Stimulated activated CD8-positive, alpha-beta memory T cell treated with anti-CD3 and anti-CD28 coated beads, Interleukin-4, amount 100 ng/mL, for 1 hour (primary cell): ENCODE data around the gene PGAM5.
"Not testable (repeated sequence)": the region's sequence is repeated elsewhere in the genome, so short reads cannot be mapped to it uniquely, and the experiment has no call there.

ENCODE experiments used
- DNase-seq, 2 donors: peaks; one replicate each; pipeline ENCODE4 v3.0.0-alpha.2; 2020; ENCODE audit warnings: low read depth in 2 of 2, low spot score in 1 of 2

PGAM5 gene

GRCh38 chr12:132741620-132742019, 31.0 kb downstream of the PGAM5 start:
- DNase-seq, result no peak

DNA sequence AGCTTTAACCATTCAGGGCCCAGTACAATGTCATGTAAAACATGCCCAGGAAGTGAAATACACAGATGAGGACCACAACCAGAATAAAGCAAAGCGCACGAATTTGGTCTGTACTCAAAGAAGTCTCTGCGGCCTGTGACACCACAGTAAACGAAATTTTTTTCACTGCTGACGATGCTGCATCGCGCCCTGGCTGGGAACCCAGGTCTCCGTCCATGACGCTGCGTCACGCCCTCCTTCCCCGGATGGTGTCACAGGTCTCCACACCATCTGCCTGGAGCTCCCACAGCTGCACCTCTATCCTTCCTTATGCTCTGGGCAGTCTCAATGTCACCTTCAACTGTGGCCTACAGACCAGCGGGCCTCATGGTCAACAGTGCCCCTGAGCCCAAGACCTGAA, 33.2 kb downstream of the PGAM5 start:
- DNase-seq, result no peak

DNA sequence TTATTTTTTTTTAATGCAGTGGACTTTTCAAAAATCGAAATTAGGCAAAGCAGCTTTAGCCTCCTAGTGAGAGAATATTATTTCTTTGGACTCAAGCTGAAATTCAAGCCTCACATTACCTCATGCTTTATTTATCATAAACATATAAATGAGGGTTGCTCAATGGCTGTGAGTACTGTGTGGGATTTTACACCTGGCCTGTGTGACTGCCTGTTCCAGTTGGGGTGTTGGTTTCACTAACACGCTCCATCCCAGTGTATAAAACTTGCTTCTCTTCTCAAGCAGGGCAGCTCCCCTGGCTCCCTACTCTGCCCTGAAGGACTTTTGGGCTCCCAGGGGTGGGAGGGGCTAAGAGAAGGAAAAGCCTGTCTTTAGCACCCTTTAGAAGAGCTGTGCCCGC, 36.0 kb downstream of the PGAM5 start:
- no peak for DNase-seq

GRCh38 chr12:132747395-132747794, 36.8 kb downstream of the PGAM5 start:
- no peak for DNase-seq

DNA sequence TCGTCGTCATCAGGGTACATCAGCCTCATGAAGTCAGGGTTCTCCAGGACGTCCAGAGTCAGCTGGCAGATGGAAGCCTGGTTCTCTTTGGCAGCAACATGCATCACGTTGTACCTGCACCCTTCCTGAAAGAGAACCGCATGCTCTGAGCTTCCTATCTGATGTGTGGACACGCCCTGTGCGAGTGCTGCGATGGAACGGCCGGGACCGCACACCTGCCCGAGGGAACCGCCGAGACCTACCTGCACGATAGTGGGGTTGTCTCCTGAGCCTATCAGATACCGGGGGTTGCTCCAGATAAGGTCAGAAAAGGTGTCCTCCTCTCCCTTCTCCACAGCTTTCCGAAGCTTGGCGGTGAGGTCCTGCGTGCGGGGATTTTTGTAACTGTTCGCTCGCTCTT, 37.3 kb downstream of the PGAM5 start:
- DNase-seq, result no peak

DNA sequence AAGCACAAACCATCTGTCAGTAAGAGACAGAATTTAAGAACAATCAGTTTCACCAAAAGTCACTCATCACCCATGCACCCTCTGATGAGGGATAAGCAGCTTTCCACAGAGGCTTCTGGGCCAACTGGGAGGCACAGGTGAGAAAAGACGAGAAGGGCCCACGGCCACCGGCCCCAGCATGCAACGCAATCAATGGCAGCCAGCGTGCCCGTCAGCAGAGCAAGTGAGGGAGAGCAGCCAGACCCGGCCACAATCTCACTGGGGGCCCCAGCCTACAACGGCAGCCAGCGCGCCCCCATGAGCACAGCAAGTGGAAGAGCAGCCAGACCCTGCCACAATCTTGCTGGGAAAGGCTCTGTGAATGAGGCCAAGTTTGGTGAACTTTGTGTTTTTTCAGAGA, 37.7 kb downstream of the PGAM5 start:
- DNase-seq, result no peak

- DNase-seq, result not testable (repeated sequence)
Observed at GRCh38 chr12:132753670-132754069, 43.0 kb downstream of the PGAM5 start.

- no peak for DNase-seq
Observed at GRCh38 chr12:132754160-132754932, 43.7 kb downstream of the PGAM5 start.

DNA sequence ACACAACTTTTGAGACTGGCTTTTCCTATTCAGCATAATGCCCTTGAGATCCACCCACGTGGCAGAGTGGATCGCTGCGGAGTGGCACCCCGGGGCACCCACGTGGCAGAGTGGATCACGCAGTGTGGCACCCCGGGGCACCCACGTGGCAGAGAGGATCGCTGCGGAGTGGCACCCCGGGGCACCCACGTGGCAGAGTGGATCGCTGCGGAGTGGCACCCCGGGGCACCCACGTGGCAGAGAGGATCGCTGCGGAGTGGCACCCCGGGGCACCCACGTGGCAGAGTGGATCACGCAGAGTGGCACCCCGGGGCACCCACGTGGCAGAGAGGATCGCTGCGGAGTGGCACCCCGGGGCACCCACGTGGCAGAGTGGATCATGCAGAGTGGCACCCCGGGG, 48.2 kb downstream of the PGAM5 start:
- DNase-seq, result not testable (repeated sequence)

DNA sequence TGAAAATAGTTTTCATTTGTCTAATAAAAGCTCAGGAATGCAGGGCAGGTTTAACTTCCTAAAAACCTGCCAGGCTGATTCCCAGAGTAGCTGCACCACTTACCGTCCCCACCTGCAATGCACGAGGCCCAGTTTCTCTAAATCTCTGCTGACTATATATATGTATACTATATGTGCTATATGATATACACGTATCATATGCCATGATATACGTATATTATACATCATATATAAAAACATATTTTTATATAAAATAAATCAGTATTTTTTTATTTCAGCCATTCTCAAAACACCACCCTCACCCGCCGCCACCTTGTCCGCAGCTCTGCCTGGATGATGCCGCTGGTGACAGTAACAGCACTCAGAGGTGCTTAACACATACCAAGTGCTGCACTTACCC, 48.7 kb downstream of the PGAM5 start:
- no peak for DNase-seq

GRCh38 chr12:132761032-132761920, 50.6 kb downstream of the PGAM5 start, which contains the start of gene ANKLE2:
TSS of gene ANKLE2 (minus strand) at chr12:132761832. CDS start at chr12:132761798, 34 bp downstream.
- peak; percentile 36 to 50 for DNase-seq

- peak; percentile 53 to 72 for DNase-seq
Observed at GRCh38 chr12:132761921-132762583, 51.4 kb downstream of the PGAM5 start.

DNA sequence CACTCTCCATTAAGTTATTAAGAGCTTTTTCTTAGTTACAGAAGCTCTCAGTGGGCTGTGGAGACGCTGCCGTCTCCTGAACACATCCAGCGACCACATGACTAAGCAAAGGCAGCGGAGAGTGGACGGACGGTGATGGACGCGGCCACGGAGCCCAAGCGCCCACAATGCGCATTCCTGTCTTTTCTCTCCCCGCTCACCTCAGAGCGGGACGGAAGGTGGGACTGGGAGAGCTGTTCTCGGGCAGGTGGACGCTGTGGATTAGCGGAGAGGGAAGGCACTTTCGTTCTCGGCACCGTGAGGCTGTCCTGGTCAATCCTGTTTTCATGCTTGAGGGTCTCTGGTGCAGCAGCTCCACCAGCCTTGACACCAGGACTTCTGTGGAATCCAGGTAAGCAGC, 53.6 kb downstream of the PGAM5 start:
- no peak for DNase-seq

DNA sequence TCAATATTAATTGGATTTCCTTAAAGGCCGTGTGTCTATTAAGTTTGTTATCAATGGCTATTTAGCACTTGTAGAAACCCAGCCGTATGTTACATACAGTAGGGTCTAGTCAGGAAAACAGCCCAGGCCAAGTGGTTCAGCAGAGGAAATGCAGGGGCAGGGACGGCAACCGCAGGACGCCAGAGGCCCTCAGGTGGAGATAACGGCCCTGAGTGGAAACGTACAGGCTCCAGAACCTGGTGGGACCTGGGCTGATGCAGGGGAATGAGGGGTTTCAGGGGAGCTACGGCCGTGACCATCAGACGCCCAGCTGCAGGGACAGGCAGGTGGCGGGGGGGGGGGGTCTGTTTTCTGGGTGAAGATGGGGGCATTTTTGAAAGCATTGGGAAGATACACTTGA, 54.7 kb downstream of the PGAM5 start:
- DNase-seq, result no peak

DNA sequence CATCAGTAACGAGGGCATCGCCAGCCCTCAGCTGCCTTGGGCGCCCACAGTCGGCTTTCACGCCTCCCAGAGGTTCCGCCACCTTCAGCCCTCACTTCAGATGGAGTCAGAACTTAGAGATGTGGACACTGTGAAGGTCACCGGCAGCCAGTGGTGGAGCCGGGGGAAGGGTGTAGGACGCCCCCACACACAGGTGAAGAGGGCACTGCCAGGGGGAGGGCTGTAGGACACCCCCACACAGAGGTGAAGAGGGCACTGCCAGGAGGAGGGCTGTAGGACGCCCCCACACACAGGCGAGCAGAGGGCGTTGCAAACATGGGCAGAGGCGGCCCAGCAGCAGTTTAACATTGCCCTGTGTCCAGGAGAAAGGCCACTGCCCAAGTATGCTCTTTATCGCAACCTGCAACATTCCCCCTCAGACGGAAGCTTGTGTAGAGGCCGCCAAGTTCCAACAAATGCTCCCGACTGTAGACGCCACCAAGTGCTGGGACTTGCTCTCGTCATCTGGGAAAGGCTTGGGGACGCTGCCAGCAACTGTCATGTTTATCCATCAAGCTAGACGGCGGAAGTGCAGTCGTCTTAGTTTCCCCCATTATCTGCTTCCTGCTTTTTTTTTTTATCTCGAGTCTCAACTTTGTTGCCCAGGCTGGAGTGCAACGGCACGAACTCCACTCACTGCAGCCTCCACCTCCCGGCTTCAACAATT, 55.9 kb downstream of the PGAM5 start:
- DNase-seq, result no peak

- DNase-seq, result no peak
Observed at GRCh38 chr12:132771126-132771838, 60.6 kb downstream of the PGAM5 start.
